H1 (cell line): ENCODE results near the gene ABHD6. TPM values are rescaled to one million over a fixed set of nuclear protein-coding genes. Genes with fewer than 3 reads are reported as not detected.

Experiments used
- CTCF ChIA-PET: fragments of 300-600 bp; sonication (Branson Sonifier 250); formaldehyde crosslinking; loops from one replicate; lab custom pipeline; 2021; ENCODE audit not compliant: partially characterized antibody; lab: Charles Lee
- POLR2A ChIA-PET: fragments of 300-600 bp; sonication (Branson Sonifier 250); formaldehyde crosslinking; loops from one replicate; lab custom pipeline; 2021; ENCODE audit warnings: inconsistent platforms; ENCODE audit not compliant: partially characterized antibody; lab: Charles Lee
- DNase-seq, 2 experiments: peaks; one replicate each; pipeline versions ENCODE4 v3.0.0 to v3.0.0-alpha.2; 2010 to 2022; ENCODE audit warnings: low spot score in 2 of 2, low read depth in 1 of 2, mixed read lengths in 1 of 2
- FAIRE-seq: peaks from 2 replicates; lab custom pipeline; 2011; peaks lifted over from hg19 to GRCh38; lab: Jason Lieb, UNC
- H2AFZ ChIP-seq: 2 replicates; pipeline ENCODE4 v1.8.1; 2012; ENCODE audit warnings: low read length, inconsistent platforms
- H2AK5ac ChIP-seq: 2 replicates; pipeline ENCODE4 v1.6.1; 2013; ENCODE audit warnings: low read depth, low read length
- H2BK120ac ChIP-seq: replicated peaks from 2 replicates; pipeline ENCODE3; 2013; ENCODE audit warnings: low read depth, low read length, inconsistent platforms
- H2BK12ac ChIP-seq: 2 replicates; pipeline ENCODE4 v1.6.1; 2013; ENCODE audit warnings: low read depth, low read length
- H2BK15ac ChIP-seq: 2 replicates; pipeline ENCODE4 v1.6.1; 2013; ENCODE audit warnings: low read length
- H2BK20ac ChIP-seq: 2 replicates; pipeline ENCODE4 v1.6.1; 2013; ENCODE audit warnings: low read length
- H2BK5ac ChIP-seq: 2 replicates; pipeline ENCODE4 v1.6.1; 2013; ENCODE audit warnings: low read depth, low read length
- H3K14ac ChIP-seq: 2 replicates; pipeline ENCODE4 v1.6.1; 2013; ENCODE audit warnings: inconsistent platforms; ENCODE audit not compliant: insufficient read length
- H3K18ac ChIP-seq: 2 replicates; pipeline ENCODE4 v1.6.1; 2013; ENCODE audit warnings: low read length; ENCODE audit errors: extremely low read depth
- H3K23ac ChIP-seq: 2 replicates; pipeline ENCODE4 v1.6.1; 2013; ENCODE audit warnings: inconsistent platforms; ENCODE audit not compliant: insufficient read length
- H3K23me2 ChIP-seq: 2 replicates; pipeline ENCODE4 v1.6.1; 2013; ENCODE audit warnings: low read depth, low read length
- H3K27ac ChIP-seq: 2 replicates; pipeline ENCODE4 v1.6.1; 2011; ENCODE audit warnings: low read depth, low read length, inconsistent platforms
- H3K27me3 ChIP-seq, 4 experiments: replicated peaks in 1 of 4; 1 replicate in 1 of 4; 2 replicates in 3 of 4; pipeline versions ENCODE4 v1.6.1 to v1.8.1; 2011 to 2013; ENCODE audit warnings: low read length in 3 of 4, mild to moderate bottlenecking in 3 of 4, inconsistent platforms in 2 of 4, mixed read lengths in 2 of 4, moderate library complexity in 1 of 4; ENCODE audit not compliant: control insufficient read depth in 3 of 4, insufficient read depth in 3 of 4; ENCODE audit errors: extremely low read depth in 1 of 4
- H3K36me3 ChIP-seq, 4 experiments: 2 replicates each; pipeline versions ENCODE4 v1.6.1 to v1.8.1; 2011 to 2013; ENCODE audit warnings: mild to moderate bottlenecking in 4 of 4, low read length in 3 of 4, moderate library complexity in 2 of 4, control low read depth in 1 of 4, inconsistent platforms in 1 of 4; ENCODE audit not compliant: insufficient read depth in 4 of 4, control insufficient read depth in 2 of 4
- H3K4ac ChIP-seq: replicated peaks from 2 replicates; pipeline ENCODE3; 2013; ENCODE audit warnings: low read length, low read depth, mixed read lengths, inconsistent platforms; ENCODE audit not compliant: insufficient read length
- H3K4me1 ChIP-seq, 4 experiments: replicated peaks in 1 of 4; 1 replicate in 1 of 4; 2 replicates in 3 of 4; pipeline versions ENCODE4 v1.6.1 to v1.8.1; 2011 to 2013; ENCODE audit warnings: low read length in 3 of 4, inconsistent platforms in 2 of 4, mixed read lengths in 1 of 4; ENCODE audit not compliant: insufficient read depth in 4 of 4, control insufficient read depth in 3 of 4
- H3K4me2 ChIP-seq, 2 experiments: 2 replicates each; pipeline versions ENCODE4 v1.6.1 to v1.8.1; 2011 to 2013; ENCODE audit warnings: low read depth in 2 of 2, low read length in 2 of 2, control low read depth in 1 of 2, inconsistent platforms in 1 of 2, mild to moderate bottlenecking in 1 of 2; ENCODE audit not compliant: insufficient read depth in 1 of 2
- H3K4me3 ChIP-seq, 4 experiments: fragments of 200-600, 300-600 bp in 1 of 4; sonication (generic), shearing (Covaris generic), sonication (Bioruptor Twin) in 1 of 4; 2 replicates each; pipeline versions ENCODE4 v1.5.1 to v1.8.1; 2011 to 2016; ENCODE audit warnings: low read length in 4 of 4, low read depth in 3 of 4, control low read depth in 2 of 4, inconsistent platforms in 2 of 4, mild to moderate bottlenecking in 2 of 4, mixed read lengths in 1 of 4, moderate library complexity in 1 of 4; ENCODE audit not compliant: insufficient read depth in 2 of 4; ENCODE audit errors: extremely low read depth in 1 of 4
- H3K56ac ChIP-seq: replicated peaks from 2 replicates; pipeline ENCODE3; 2013; ENCODE audit warnings: low read depth, mild to moderate bottlenecking, mixed read lengths, low read length, inconsistent platforms; ENCODE audit not compliant: insufficient read length
- H3K79me1 ChIP-seq: 2 replicates; pipeline ENCODE4 v1.6.1; 2013; ENCODE audit warnings: low read depth, low read length, control low read depth
- H3K79me2 ChIP-seq, 2 experiments: 2 replicates each; pipeline versions ENCODE4 v1.6.1 to v1.8.1; 2012 to 2013; ENCODE audit warnings: low read length in 2 of 2, mild to moderate bottlenecking in 2 of 2, inconsistent platforms in 1 of 2; ENCODE audit not compliant: insufficient read depth in 2 of 2, control insufficient read depth in 1 of 2
- H3K9ac ChIP-seq, 4 experiments: replicated peaks in 1 of 4; 1 replicate in 1 of 4; 2 replicates in 3 of 4; pipeline versions ENCODE4 v1.6.1 to v1.8.1; 2011 to 2013; ENCODE audit warnings: low read depth in 3 of 4, low read length in 3 of 4, control low read depth in 2 of 4, mild to moderate bottlenecking in 2 of 4, moderate library complexity in 2 of 4, inconsistent platforms in 1 of 4; ENCODE audit errors: extremely low read depth in 1 of 4
- H3K9me3 ChIP-seq, 2 experiments: 2 replicates each; pipeline versions ENCODE4 v1.6.1 to v1.8.1; 2012 to 2013; ENCODE audit warnings: mild to moderate bottlenecking in 2 of 2, moderate library complexity in 2 of 2, control low read depth in 1 of 2, inconsistent platforms in 1 of 2, low read depth in 1 of 2, low read length in 1 of 2, mixed read lengths in 1 of 2; ENCODE audit not compliant: insufficient read depth in 2 of 2
- H4K20me1 ChIP-seq, 2 experiments: replicated peaks in 1 of 2; 2 replicates each; pipeline versions ENCODE3 to v1.8.1; 2011 to 2013; ENCODE audit warnings: inconsistent platforms in 2 of 2, low read length in 2 of 2, mild to moderate bottlenecking in 1 of 2; ENCODE audit not compliant: insufficient read depth in 2 of 2, control insufficient read depth in 1 of 2
- H4K5ac ChIP-seq: 2 replicates; pipeline ENCODE4 v1.6.1; 2013; ENCODE audit warnings: low read length, low read depth, mixed read lengths, inconsistent platforms; ENCODE audit not compliant: insufficient read length
- H4K8ac ChIP-seq: 2 replicates; pipeline ENCODE4 v1.8.0; 2013; ENCODE audit warnings: mild to moderate bottlenecking, moderate library complexity, low read length, inconsistent platforms; ENCODE audit not compliant: insufficient read depth; ENCODE audit errors: extremely low read depth
- H4K91ac ChIP-seq: replicated peaks from 2 replicates; pipeline ENCODE3; 2013; ENCODE audit warnings: low read length, mixed read lengths, inconsistent platforms; ENCODE audit not compliant: insufficient read length
- ASH2L ChIP-seq: fragments of 200-600, 300-600 bp; sonication (generic); IDR thresholded peaks from one replicate; pipeline ENCODE4 v1.7.1; 2017; ENCODE audit warnings: low read length
- ATF2 ChIP-seq: IDR thresholded peaks from 2 replicates; pipeline ENCODE4 v1.6.1; 2012; ENCODE audit warnings: low read length, inconsistent platforms
- BRCA1 ChIP-seq: IDR thresholded peaks from 2 replicates; pipeline ENCODE4 v1.6.1; 2012; ENCODE audit warnings: low read depth, low read length, improper control_type of control experiment
- GTF2F1 ChIP-seq: IDR thresholded peaks from 2 replicates; pipeline ENCODE4 v1.6.1; 2012; ENCODE audit warnings: low read depth, low read length, improper control_type of control experiment, borderline replicate concordance
- HDAC2 ChIP-seq, 2 experiments: fragments of 300-600 bp in 1 of 2; sonication (generic) in 1 of 2; IDR thresholded peaks; 2 replicates each; pipeline ENCODE4 v1.6.1; 2011 to 2012; ENCODE audit warnings: low read depth in 2 of 2, low read length in 2 of 2, mild to moderate bottlenecking in 2 of 2, moderate library complexity in 2 of 2, borderline replicate concordance in 1 of 2, inconsistent platforms in 1 of 2
- KDM1A ChIP-seq: fragments of 200-600, 300-600 bp; sonication (generic); IDR thresholded peaks from 2 replicates; pipeline ENCODE4 v1.7.1; 2016; ENCODE audit warnings: mild to moderate bottlenecking, low read length, borderline replicate concordance
- KDM5A ChIP-seq: fragments of 200-600 bp; IDR thresholded peaks from 2 replicates; pipeline ENCODE4 v1.7.1; 2012; ENCODE audit warnings: mild to moderate bottlenecking, low read length, inconsistent platforms, mixed read lengths
- RAD21 ChIP-seq, 2 experiments: IDR thresholded peaks in 1 of 2; conservative IDR thresholded peaks in 1 of 2; 2 replicates each; pipeline ENCODE4 v1.6.1; 2011; ENCODE audit warnings: low read depth in 2 of 2, low read length in 2 of 2, improper control_type of control experiment in 1 of 2, inconsistent platforms in 1 of 2, mild to moderate bottlenecking in 1 of 2, moderate library complexity in 1 of 2
- RBBP5 ChIP-seq: IDR thresholded peaks from 2 replicates; pipeline ENCODE4 v1.7.1; 2012; ENCODE audit warnings: low read depth, mild to moderate bottlenecking, inconsistent platforms, low read length, moderate library complexity, borderline replicate concordance
- SP1 ChIP-seq: IDR thresholded peaks from 2 replicates; pipeline ENCODE4 v1.6.1; 2011; ENCODE audit warnings: low read depth, low read length
- SP2 ChIP-seq: IDR thresholded peaks from 2 replicates; pipeline ENCODE4 v1.6.1; 2012; ENCODE audit warnings: mild to moderate bottlenecking, low read length, inconsistent platforms
- WGBS, 2 experiments: shearing (Covaris generic) in 1 of 2; methylation state at CpG; one replicate each; pipeline versions ENCODE4 v1.1.6 to v1.1.7; 2013 to 2015; ENCODE audit warnings: low lambda C conversion rate in 2 of 2, mixed read lengths in 2 of 2, inconsistent platforms in 1 of 2, low coverage in 1 of 2, missing lambda C conversion rate in 1 of 2; ENCODE audit not compliant: insufficient replicate concordance in 2 of 2, insufficient coverage in 1 of 2, insufficient read length in 1 of 2; ENCODE audit errors: extremely low coverage in 1 of 2, missing lambda C conversion rate in 1 of 2; 5-methylcytosine and 5-hydroxymethylcytosine counted together
- polyA plus RNA-seq, 7 experiments: library from polyadenylated mRNA; depleted of rRNA in 3 of 7; stranded (reverse) in 5 of 7; unstranded in 2 of 7; fragments of >200 nt in 5 of 7; fragments of 200-250 nt in 2 of 7; gene quantifications; 1 replicate in 5 of 7; 2 replicates in 1 of 7; 4 replicates in 1 of 7; pipeline versions ENCODE4 v1.2.1 to v1.2.3, GENCODE V29; 2011 to 2013; ENCODE audit warnings: missing spikeins in 2 of 7, mixed read lengths in 2 of 7
- total RNA-seq: library from RNA; stranded (reverse); fragmentation: NEBNext Ultra II Directional; extraction: Animal tissue kit (Norgen Biotek cat#: 25700); gene quantifications from 2 replicates; pipeline ENCODE4 v1.2.1, GENCODE V29; 2021

ABHD6 gene
- total and polyA plus RNA-seq, 2 of the 8 experiments (the other 6 are each of a cell fraction or from before 2014, with no cell fraction given) = 5.9 to 6.6 TPM

GRCh38 chr3:58340594-58341244 is 103.1 kb downstream of the ABHD6 start:
- Histone ChIP-seq H3K4me2 (no peak overlapping the region), H3K4me3 (no peak overlapping the region), H2BK12ac (no peak overlapping the region), H3K14ac (no peak overlapping the region), H3K9me3 (no peaks in the 10 kb centered on the region), H3K23ac (no peak overlapping the region), H3K36me3 (no peaks in the 10 kb centered on the region), H3K79me2 (no peaks in the 10 kb centered on the region), H4K5ac (no peak overlapping the region), H2AFZ (no peak overlapping the region), H3K9ac (no peak overlapping the region), H2BK120ac (no peak overlapping the region), H3K27me3 (no peaks in the 10 kb centered on the region; a peak in 1 of 7 replicates), H4K8ac (no peak overlapping the region), H3K23me2 (no peaks in the 10 kb centered on the region), H4K20me1 (no peaks in the 10 kb centered on the region), H2BK15ac (no peak overlapping the region), H3K79me1 (no peaks in the 10 kb centered on the region), H3K27ac (no peak overlapping the region), H3K18ac (no peak overlapping the region), H2BK5ac (no peak overlapping the region), H2AK5ac (no peak overlapping the region), H4K91ac (no peak overlapping the region), H3K4me1 (no peaks in the 10 kb centered on the region), H3K4ac (no peak overlapping the region), H2BK20ac (no peak overlapping the region), H3K56ac (no peak overlapping the region)
- CTCF ChIA-PET = interaction anchor here (0.6 to 1.5 kb wide), 5 partner anchors 14 to 1578 kb away, joined by 3 to 5 read pairs (median 3); no protein-coding TSS in a partner anchor
- POLR2A ChIA-PET = interaction anchor here (0.6 to 0.9 kb wide), 2 partner anchors 10 to 487 kb away, joined by 3 read pairs; no protein-coding TSS in a partner anchor
- FAIRE-seq (no peak), DNase-seq (no peak)
- 90% methylated on average over 3 of the region's 3 CpGs; no CpG with 5 or more reads in 1 of the 2 experiments for WGBS, 2 experiments
- TF ChIP-seq RAD21 (IDR thresholded peaks at IDR 0.05 in 1 of 2, conservative IDR thresholded peaks at IDR 0.05 in 1 of 2; ENCODE audit: low read depth in 2 of 2, low read length in 2 of 2) (no peak), SP1 (no peak), ASH2L (no peak), ATF2 (no peak), GTF2F1 (no peak), KDM5A (no peak), RBBP5 (no peak), BRCA1 (no peak), HDAC2 (IDR thresholded peaks at IDR 0.05; ENCODE audit: borderline replicate concordance in 1 of 2, low read depth in 2 of 2, low read length in 2 of 2) (no peak), SP2 (no peak), KDM1A (no peak)
